Mesenchymal stem cell (in vitro differentiated cells and primary cell): ENCODE measurements around the gene SH3BGRL3.
A peak's percentile ranks its signal among the peaks of the same experiment; 100 is the strongest.

Experiments
- DNase-seq: peaks from one replicate; pipeline ENCODE4 v3.0.0-alpha.2; 2013
- H2AFZ ChIP-seq: one replicate; pipeline ENCODE4 v1.6.1; 2013; ENCODE audit warnings: low read depth, mild to moderate bottlenecking, control low read depth, inconsistent platforms, low read length, moderate library complexity
- H2AK5ac ChIP-seq: 2 replicates; pipeline ENCODE4 v1.6.1; 2013; ENCODE audit warnings: low read length, moderate library complexity, mild to moderate bottlenecking, inconsistent platforms; ENCODE audit not compliant: severe bottlenecking
- H2BK120ac ChIP-seq: one replicate; pipeline ENCODE4 v1.6.1; 2013; ENCODE audit warnings: low read depth, mild to moderate bottlenecking, inconsistent platforms, low read length, moderate library complexity
- H2BK12ac ChIP-seq, 2 experiments: one replicate each; pipeline ENCODE4 v1.6.1; 2013; ENCODE audit warnings: inconsistent platforms in 2 of 2, low read length in 2 of 2, mild to moderate bottlenecking in 2 of 2, moderate library complexity in 2 of 2, control low read depth in 1 of 2
- H2BK15ac ChIP-seq: one replicate; pipeline ENCODE4 v1.6.1; 2013; ENCODE audit warnings: mild to moderate bottlenecking, low read depth, inconsistent platforms; ENCODE audit not compliant: poor library complexity, severe bottlenecking
- H2BK5ac ChIP-seq: 2 replicates; pipeline ENCODE4 v1.6.1; 2013; ENCODE audit warnings: low read depth, mild to moderate bottlenecking, low read length, control low read depth, inconsistent platforms; ENCODE audit not compliant: poor library complexity, severe bottlenecking
- H3K14ac ChIP-seq, 2 experiments: one replicate each; pipeline ENCODE4 v1.6.1; 2013; ENCODE audit warnings: inconsistent platforms in 2 of 2, low read length in 2 of 2, control low read depth in 1 of 2, mild to moderate bottlenecking in 1 of 2, moderate library complexity in 1 of 2
- H3K18ac ChIP-seq, 2 experiments: one replicate each; pipeline ENCODE4 v1.6.1; 2013; ENCODE audit warnings: inconsistent platforms in 2 of 2, low read length in 2 of 2, control low read depth in 1 of 2, low read depth in 1 of 2, mild to moderate bottlenecking in 1 of 2
- H3K23ac ChIP-seq, 2 experiments: one replicate each; pipeline ENCODE4 v1.6.1; 2013; ENCODE audit warnings: inconsistent platforms in 2 of 2, low read length in 2 of 2, mild to moderate bottlenecking in 2 of 2, moderate library complexity in 2 of 2, control low read depth in 1 of 2
- H3K27ac ChIP-seq: 2 replicates; pipeline ENCODE4 v1.5.1; 2013; ENCODE audit warnings: mild to moderate bottlenecking, moderate library complexity, low read length, control low read depth, inconsistent platforms; ENCODE audit not compliant: poor library complexity, severe bottlenecking
- H3K27me3 ChIP-seq, 2 experiments: 2 replicates each; pipeline versions ENCODE4 v1.6.1 to v1.7.0; 2013; ENCODE audit warnings: low read length in 2 of 2, mild to moderate bottlenecking in 2 of 2, moderate library complexity in 2 of 2, control low read depth in 1 of 2, inconsistent platforms in 1 of 2; ENCODE audit not compliant: control insufficient read depth in 1 of 2, insufficient read depth in 1 of 2
- H3K36me3 ChIP-seq, 2 experiments: 2 replicates each; pipeline versions ENCODE4 v1.6.1 to v1.7.0; 2013; ENCODE audit warnings: low read length in 2 of 2, control low read depth in 1 of 2, inconsistent platforms in 1 of 2, low read depth in 1 of 2, mild to moderate bottlenecking in 1 of 2; ENCODE audit not compliant: insufficient read depth in 2 of 2, control insufficient read depth in 1 of 2
- H3K4ac ChIP-seq, 2 experiments: one replicate each; pipeline ENCODE4 v1.6.1; 2013; ENCODE audit warnings: inconsistent platforms in 2 of 2, low read length in 2 of 2, mild to moderate bottlenecking in 2 of 2, moderate library complexity in 2 of 2, control low read depth in 1 of 2, low read depth in 1 of 2
- H3K4me1 ChIP-seq: 2 replicates; pipeline ENCODE4 v1.6.1; 2013; ENCODE audit warnings: low read depth, low read length, control low read depth; ENCODE audit not compliant: control insufficient read depth, insufficient read depth
- H3K4me2 ChIP-seq: 2 replicates; pipeline ENCODE4 v1.6.1; 2013; ENCODE audit warnings: low read length, mild to moderate bottlenecking, inconsistent platforms; ENCODE audit not compliant: poor library complexity, severe bottlenecking
- H3K4me3 ChIP-seq, 2 experiments: 2 replicates each; pipeline versions ENCODE4 v1.5.1 to v1.7.0; 2013; ENCODE audit warnings: low read length in 2 of 2, mild to moderate bottlenecking in 2 of 2, control low read depth in 1 of 2, low read depth in 1 of 2; ENCODE audit not compliant: insufficient read depth in 1 of 2
- H3K79me1 ChIP-seq: replicated peaks from 2 replicates; pipeline ENCODE4 v1.6.1; 2013; ENCODE audit warnings: mild to moderate bottlenecking, control low read depth, low read length, inconsistent platforms; ENCODE audit not compliant: poor library complexity, severe bottlenecking
- H3K9ac ChIP-seq: 2 replicates; pipeline ENCODE4 v1.7.0; 2013; ENCODE audit warnings: mild to moderate bottlenecking, low read length, moderate library complexity
- H3K9me3 ChIP-seq: 2 replicates; pipeline ENCODE4 v1.7.0; 2013; ENCODE audit warnings: mild to moderate bottlenecking, low read length; ENCODE audit not compliant: control insufficient read depth
- H4K8ac ChIP-seq: one replicate; pipeline ENCODE4 v1.6.1; 2013; ENCODE audit warnings: inconsistent platforms, mild to moderate bottlenecking, low read length, moderate library complexity
- H4K91ac ChIP-seq: one replicate; pipeline ENCODE4 v1.6.1; 2013; ENCODE audit warnings: mild to moderate bottlenecking, low read length, inconsistent platforms
- WGBS: methylation state at CpG from one replicate; pipeline ENCODE4 v1.1.7; 2013; ENCODE audit warnings: mixed read lengths; 5-methylcytosine and 5-hydroxymethylcytosine counted together

Gene SH3BGRL3

GRCh38 chr1:26302733-26303405 lies 23.0 kb downstream of the SH3BGRL3 start:
- no peak overlapping the region for H3K4me2 ChIP-seq
- peak; percentile 62 for DNase-seq
- no peak overlapping the region for H3K4ac ChIP-seq
- H2BK12ac ChIP-seq = peak overlapping the region in 1 of 2 experiments; percentile 52
- peak overlapping the region; percentile 29 for H3K9ac ChIP-seq
- no peak overlapping the region for H3K14ac ChIP-seq
- peak overlapping the region; percentile 20 for H3K27ac ChIP-seq
- WGBS = 46% methylated on average over 8 of the region's 8 CpGs
- H3K18ac ChIP-seq = peak overlapping the region in 1 of 2 experiments; percentile 62
- H3K23ac ChIP-seq = no peak overlapping the region
- H3K9me3 ChIP-seq = no peaks in the 10 kb centered on the region
- H3K27me3 ChIP-seq = no peaks in the 10 kb centered on the region
- H2AK5ac ChIP-seq = peak overlapping the region; percentile 27
- peak overlapping the region in 1 of 2 experiments; percentile 19 for H3K4me3 ChIP-seq
- peak overlapping the region; percentile 42 for H4K8ac ChIP-seq
- H3K36me3 ChIP-seq = peaks cover 0 to 12% of the 10 kb centered on the region in 2 experiments
- peaks cover 19% of the 10 kb centered on the region for H3K4me1 ChIP-seq
- no peak overlapping the region for H2BK5ac ChIP-seq
- no peak overlapping the region for H2BK15ac ChIP-seq
- H2BK120ac ChIP-seq = no peak overlapping the region
- peaks cover 31% of the 10 kb centered on the region for H3K79me1 ChIP-seq
- no peak overlapping the region for H2AFZ ChIP-seq
- H4K91ac ChIP-seq = no peak overlapping the region

GRCh38 chr1:26305667-26306289 lies 25.9 kb downstream of the SH3BGRL3 start:
- H3K14ac ChIP-seq = peak overlapping the region in 1 of 2 experiments; percentile 18
- H2AFZ ChIP-seq = peak overlapping the region; percentile 96
- peak overlapping the region; percentile 94 to 98 for H3K4me3 ChIP-seq
- H2BK12ac ChIP-seq = peak overlapping the region in 1 of 2 experiments; percentile 60
- H4K91ac ChIP-seq = no peak overlapping the region
- H3K4me2 ChIP-seq = peak overlapping the region; percentile 98
- peaks cover 16% of the 10 kb centered on the region for H3K4me1 ChIP-seq
- 51% methylated on average over 8 of the region's 8 CpGs for WGBS
- no peak for DNase-seq
- H4K8ac ChIP-seq = peak overlapping the region; percentile 79
- peaks cover 25% of the 10 kb centered on the region for H3K79me1 ChIP-seq
- H3K27ac ChIP-seq = no peak overlapping the region
- peak overlapping the region; percentile 3 for H2AK5ac ChIP-seq
- peaks cover 0 to 10% of the 10 kb centered on the region in 2 experiments for H3K36me3 ChIP-seq
- H3K18ac ChIP-seq = peak overlapping the region in 1 of 2 experiments; percentile 97
- no peaks in the 10 kb centered on the region for H3K27me3 ChIP-seq
- peak overlapping the region in 1 of 2 experiments; percentile 11 for H3K4ac ChIP-seq
- peak overlapping the region; percentile 97 for H3K9ac ChIP-seq
- no peaks in the 10 kb centered on the region for H3K9me3 ChIP-seq
- no peak overlapping the region for H2BK120ac ChIP-seq
- H2BK15ac ChIP-seq = no peak overlapping the region
- H2BK5ac ChIP-seq = no peak overlapping the region
- H3K23ac ChIP-seq = no peak overlapping the region

GRCh38 chr1:26306290-26307229 lies 26.7 kb downstream of the SH3BGRL3 start, which contains the start of gene UBXN11:
Gene UBXN11 (minus strand): TSS chr1:26306636. CDS start chr1:26302883, 3,753 bp downstream.
- Histone ChIP-seq H3K4me3 (peak within 1 kb of the TSS; percentile 94 to 98), H3K4ac (peak within 1 kb of the TSS; percentile 73 to 76), H2AFZ (peak within 1 kb of the TSS; percentile 96), H2BK15ac (peak within 1 kb of the TSS; percentile 12), H3K27me3 (no peaks in the 10 kb centered on the region), H2BK120ac (no peak within 1 kb of the TSS), H3K4me1 (peaks cover 16% of the 10 kb centered on the region), H2BK5ac (no peak within 1 kb of the TSS), H2AK5ac (peak within 1 kb of the TSS; percentile 3), H3K14ac (peak within 1 kb of the TSS in 1 of 2 experiments; percentile 18), H3K36me3 (peaks cover 0 to 2% of the 10 kb centered on the region in 2 experiments), H3K79me1 (peaks cover 23% of the 10 kb centered on the region), H4K8ac (peak within 1 kb of the TSS; percentile 83), H4K91ac (peak within 1 kb of the TSS; percentile 56), H3K27ac (no peak within 1 kb of the TSS), H3K18ac (peak within 1 kb of the TSS; percentile 37 to 97), H3K9ac (peak within 1 kb of the TSS; percentile 97), H3K23ac (peak within 1 kb of the TSS in 1 of 2 experiments; percentile 34), H2BK12ac (peak within 1 kb of the TSS in 1 of 2 experiments; percentile 60), H3K4me2 (peak within 1 kb of the TSS; percentile 98), H3K9me3 (no peaks in the 10 kb centered on the region)
- DNase-seq = peak; percentile 96
- WGBS = 4% methylated on average over 46 of the region's 51 CpGs
